Measurements from ENCODE around the gene LFNG.

DNA sequence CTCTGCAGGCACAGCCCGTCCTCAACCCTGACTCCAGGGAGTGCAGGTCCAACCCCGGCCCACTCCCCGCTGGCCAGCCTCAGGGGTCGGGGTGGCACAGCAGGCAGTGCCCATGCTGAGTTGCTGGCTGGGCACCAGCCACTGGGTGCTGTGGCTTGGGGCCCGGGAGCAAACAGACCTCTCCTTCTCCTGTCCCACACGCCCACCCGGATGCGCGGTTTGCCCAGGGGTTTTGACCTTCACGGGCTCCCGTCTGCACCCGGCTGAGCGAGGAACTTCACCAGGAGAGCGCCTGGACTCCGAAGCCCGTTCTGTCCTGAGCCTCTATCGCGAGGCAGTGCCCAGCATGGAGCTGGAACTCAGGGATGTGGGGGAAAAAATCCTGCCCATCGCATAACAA is 40.8 kb upstream of the LFNG start:
- TF ChIP-seq, protein P1, sequence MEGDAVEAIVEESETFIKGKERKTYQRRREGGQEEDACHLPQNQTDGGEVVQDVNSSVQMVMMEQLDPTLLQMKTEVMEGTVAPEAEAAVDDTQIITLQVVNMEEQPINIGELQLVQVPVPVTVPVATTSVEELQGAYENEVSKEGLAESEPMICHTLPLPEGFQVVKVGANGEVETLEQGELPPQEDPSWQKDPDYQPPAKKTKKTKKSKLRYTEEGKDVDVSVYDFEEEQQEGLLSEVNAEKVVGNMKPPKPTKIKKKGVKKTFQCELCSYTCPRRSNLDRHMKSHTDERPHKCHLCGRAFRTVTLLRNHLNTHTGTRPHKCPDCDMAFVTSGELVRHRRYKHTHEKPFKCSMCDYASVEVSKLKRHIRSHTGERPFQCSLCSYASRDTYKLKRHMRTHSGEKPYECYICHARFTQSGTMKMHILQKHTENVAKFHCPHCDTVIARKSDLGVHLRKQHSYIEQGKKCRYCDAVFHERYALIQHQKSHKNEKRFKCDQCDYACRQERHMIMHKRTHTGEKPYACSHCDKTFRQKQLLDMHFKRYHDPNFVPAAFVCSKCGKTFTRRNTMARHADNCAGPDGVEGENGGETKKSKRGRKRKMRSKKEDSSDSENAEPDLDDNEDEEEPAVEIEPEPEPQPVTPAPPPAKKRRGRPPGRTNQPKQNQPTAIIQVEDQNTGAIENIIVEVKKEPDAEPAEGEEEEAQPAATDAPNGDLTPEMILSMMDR (IDR thresholded peaks at IDR 0.05), result no peak
- no peak for TF ChIP-seq EP300 (IDR thresholded peaks at IDR 0.05)
- no peak for TF ChIP-seq POLR2AphosphoS5 (IDR thresholded peaks at IDR 0.05)

Measured in upper lobe of left lung (tissue), 4 donors.